OCI-LY3 (cell line): ENCODE data around the gene NR3C1.

Experiments used
- CTCF ChIP-seq: fragments of 200-600, 300-600 bp; sonication (generic); IDR thresholded peaks from 2 replicates; pipeline ENCODE4 v1.5.1; 2014; ENCODE audit warnings: antibody characterized with exemption, low read length, low read depth
- EZH2phosphoT487 ChIP-seq: fragments of 200-600 bp; shearing (Covaris generic); IDR thresholded peaks from 2 replicates; pipeline ENCODE4 v1.6.1; 2018; ENCODE audit warnings: antibody characterized with exemption, mixed run types, low read depth

GRCh38 chr5:143428155-143428554 lies 24.7 kb upstream of the NR3C1 start:
- TF ChIP-seq CTCF (no peak), EZH2phosphoT487 (no peak)
